Endothelial cell of umbilical vein (primary cell): ENCODE results near the gene SLC22A7. TPM values are rescaled to one million over a fixed set of nuclear protein-coding genes. Genes with fewer than 3 reads are reported as not detected.

Source experiments
- BruUV-seq: library from RNA; stranded (reverse); fragments of 400-500 nt; replicated peaks from 2 replicates; lab custom pipeline; 2021; lab: Mats Ljungman, UMichigan
- CTCF ChIA-PET: fragments of 300-600, 350-600 bp; sonication (Branson Sonifier 250); formaldehyde crosslinking; loops from one replicate; lab custom pipeline; 2021; ENCODE audit warnings: antibody characterized with exemption, inconsistent platforms; lab: Charles Lee
- POLR2A ChIA-PET: fragments of 300-600, 350-600 bp; sonication (Branson Sonifier 250); formaldehyde crosslinking; loops from one replicate; lab custom pipeline; 2021; ENCODE audit warnings: antibody characterized with exemption, inconsistent platforms; lab: Charles Lee
- DNase-seq: peaks from one replicate; pipeline ENCODE4 v3.0.0-alpha.2; 2011; ENCODE audit warnings: low read depth, low spot score
- FAIRE-seq: peaks from 2 replicates; lab custom pipeline; 2011; peaks lifted over from hg19 to GRCh38; lab: Jason Lieb, UNC
- H2AFZ ChIP-seq: 2 replicates; pipeline ENCODE4 v1.6.0; 2012; ENCODE audit warnings: low read depth, low read length, control low read depth, inconsistent platforms
- H3K27ac ChIP-seq: 2 replicates; pipeline ENCODE4 v1.5.1; 2011; ENCODE audit warnings: low read depth, mild to moderate bottlenecking, control low read depth, low read length, moderate library complexity; ENCODE audit not compliant: insufficient read depth
- H3K27me3 ChIP-seq, 2 experiments: 2 replicates each; pipeline versions ENCODE4 v1.6.0 to v1.6.1; 2011; ENCODE audit warnings: low read length in 2 of 2, mixed read lengths in 1 of 2; ENCODE audit not compliant: control insufficient read depth in 2 of 2, insufficient read depth in 2 of 2
- H3K36me3 ChIP-seq, 2 experiments: 2 replicates in 1 of 2; 3 replicates in 1 of 2; pipeline ENCODE4 v1.5.1; 2011; ENCODE audit warnings: low read length in 2 of 2, mild to moderate bottlenecking in 1 of 2, moderate library complexity in 1 of 2; ENCODE audit not compliant: control insufficient read depth in 2 of 2, insufficient read depth in 2 of 2; ENCODE audit errors: extremely low read depth in 1 of 2
- H3K4me1 ChIP-seq: 3 replicates; pipeline ENCODE4 v1.5.1; 2011; ENCODE audit warnings: mild to moderate bottlenecking, low read length; ENCODE audit not compliant: control insufficient read depth, insufficient read depth; ENCODE audit errors: extremely low read depth
- H3K4me2 ChIP-seq: 2 replicates; pipeline ENCODE4 v1.6.1; 2011; ENCODE audit warnings: low read length, control low read depth, mixed read lengths; ENCODE audit not compliant: insufficient read depth
- H3K4me3 ChIP-seq, 3 experiments: fragments of 200-600 bp in 1 of 3; sonication (generic), shearing (Covaris generic) in 1 of 3; replicated peaks in 1 of 3; 2 replicates each; pipeline ENCODE4 v1.5.1; 2011 to 2016; ENCODE audit warnings: control low read depth in 3 of 3, low read length in 3 of 3, mild to moderate bottlenecking in 2 of 3, inconsistent platforms in 1 of 3, low read depth in 1 of 3, moderate library complexity in 1 of 3; ENCODE audit not compliant: insufficient read depth in 1 of 3
- H3K79me2 ChIP-seq: 2 replicates; pipeline ENCODE4 v1.6.0; 2012; ENCODE audit warnings: low read length, inconsistent platforms; ENCODE audit not compliant: control insufficient read depth, insufficient read depth
- H3K9ac ChIP-seq: replicated peaks from 2 replicates; pipeline ENCODE3; 2011; ENCODE audit warnings: low read length, control low read depth; ENCODE audit not compliant: insufficient read depth; ENCODE audit errors: extremely low read depth
- H3K9me1 ChIP-seq: replicated peaks from 3 replicates; pipeline ENCODE4 v1.6.0; 2011; ENCODE audit warnings: mild to moderate bottlenecking, low read length; ENCODE audit not compliant: control insufficient read depth, insufficient read depth; ENCODE audit errors: extremely low read depth
- H3K9me3 ChIP-seq: replicated peaks from 2 replicates; pipeline ENCODE4 v1.5.1; 2012; ENCODE audit warnings: low read length, inconsistent platforms; ENCODE audit not compliant: control insufficient read depth, insufficient read depth
- H4K20me1 ChIP-seq: replicated peaks from 2 replicates; pipeline ENCODE3; 2011; ENCODE audit warnings: mild to moderate bottlenecking, low read length; ENCODE audit not compliant: control insufficient read depth, insufficient read depth; ENCODE audit errors: extremely low read depth
- CTCF ChIP-seq, 2 donors: IDR thresholded peaks; 1 replicate in 1 of 2; 2 replicates in 1 of 2; pipeline ENCODE4 v1.5.1; 2011; ENCODE audit warnings: low read length in 2 of 2, mild to moderate bottlenecking in 2 of 2, moderate library complexity in 2 of 2, control low read depth in 1 of 2, inconsistent platforms in 1 of 2, low read depth in 1 of 2; ENCODE audit not compliant: insufficient read depth in 1 of 2; ENCODE audit errors: extremely low read depth in 1 of 2
- EZH2 ChIP-seq: IDR thresholded peaks from 2 replicates; pipeline ENCODE4 v1.6.1; 2012; ENCODE audit warnings: borderline replicate concordance, low read depth, mild to moderate bottlenecking, moderate library complexity, low read length, inconsistent platforms; ENCODE audit not compliant: severe bottlenecking
- FOS ChIP-seq: IDR thresholded peaks from 2 replicates; pipeline ENCODE4 v1.6.1; 2011; ENCODE audit warnings: mild to moderate bottlenecking, low read length, moderate library complexity, borderline replicate concordance; ENCODE audit not compliant: insufficient read depth
- GATA2 ChIP-seq: IDR thresholded peaks from 2 replicates; pipeline ENCODE4 v1.7.0; 2011; ENCODE audit warnings: low read depth, mild to moderate bottlenecking, moderate library complexity, mixed read lengths, low read length; ENCODE audit not compliant: insufficient read length, insufficient read depth
- JUN ChIP-seq: IDR thresholded peaks from 2 replicates; pipeline ENCODE4 v1.6.1; 2011; ENCODE audit warnings: borderline replicate concordance, low read depth; ENCODE audit not compliant: insufficient read length, insufficient read depth
- MAX ChIP-seq: IDR thresholded peaks from 2 replicates; pipeline ENCODE4 v1.6.1; 2011; ENCODE audit not compliant: insufficient read depth, insufficient read length
- MYC ChIP-seq: IDR thresholded peaks from one replicate; pipeline ENCODE4 v1.6.1; 2011; ENCODE audit warnings: mild to moderate bottlenecking, low read depth, low read length
- POLR2A ChIP-seq: IDR thresholded peaks from 2 replicates; pipeline ENCODE4 v1.6.1; 2012; ENCODE audit warnings: low read depth, mild to moderate bottlenecking, control low read depth, low read length
- POLR2AphosphoS5 ChIP-seq: IDR thresholded peaks from 2 replicates; pipeline ENCODE4 v1.6.1; 2012; ENCODE audit warnings: low read depth, mild to moderate bottlenecking, control low read depth, low read length, moderate library complexity; ENCODE audit not compliant: insufficient read depth
- dilution Hi-C: fragments of 300-500 bp; cut with MboI; formaldehyde crosslinking; loops from one replicate; pipeline ENCODE4 v1.15.0; 2019; ENCODE audit warnings: low sequenced_read_pairs; ENCODE audit not compliant: extremely low pct_ligation_motif_present
- intact Hi-C: fragments of 100-400 bp; cut with micrococcal nuclease; formaldehyde crosslinking; loops from one replicate; pipeline ENCODE4 v1.10.0; 2022
- polyA plus RNA-seq, 4 experiments: library from polyadenylated mRNA; depleted of rRNA in 3 of 4; stranded (reverse) in 3 of 4; unstranded in 1 of 4; fragments of >200 nt; gene quantifications; 2 replicates each; pipeline versions ENCODE4 v1.2.1 to v1.2.3, GENCODE V29; 2011 to 2012; ENCODE audit warnings: missing spikeins in 1 of 4
- total RNA-seq: library from RNA; stranded (reverse); gene quantifications from 2 replicates; pipeline ENCODE4 v1.2.3, GENCODE V29; 2021

The SLC22A7 gene
- total and polyA plus RNA-seq, 2 donors (not counting 3 experiments of a cell fraction or from before 2014, with no cell fraction given): not detected

GRCh38 chr6:43282636-43283513 is 15.2 kb upstream of the SLC22A7 start:
- no peak overlapping the region for H3K4me2 ChIP-seq
- H3K36me3 ChIP-seq: no peaks in the 10 kb centered on the region
- BruUV-seq: no TSS peak
- no peaks in the 10 kb centered on the region for H4K20me1 ChIP-seq
- no peak for FAIRE-seq
- H3K9me1 ChIP-seq: no peaks in the 10 kb centered on the region
- dilution Hi-C loops: no loop called here
- H3K4me1 ChIP-seq: no peaks in the 10 kb centered on the region
- ChIA-PET CTCF (interaction anchor here (1.5 to 2.0 kb wide), 2 partner anchors 14 to 54 kb away, joined by 4 to 5 read pairs; partner anchors contain the start of genes DNPH1 and SLC22A7), POLR2A (no interaction called here)
- H3K27ac ChIP-seq: no peak overlapping the region
- no peak overlapping the region for H3K4me3 ChIP-seq
- H3K9me3 ChIP-seq: no peaks in the 10 kb centered on the region
- TF ChIP-seq CTCF (IDR thresholded peaks at IDR 0.05; ENCODE audit: extremely low read depth in 1 of 2, insufficient read depth in 1 of 2, low read depth in 1 of 2, low read length in 2 of 2): no peak
- TF ChIP-seq EZH2: no peak
- no peak for TF ChIP-seq POLR2A
- TF ChIP-seq MYC: no peak
- TF ChIP-seq POLR2AphosphoS5: no peak
- no peak for TF ChIP-seq JUN
- TF ChIP-seq MAX: no peak
- no peak for TF ChIP-seq FOS
- TF ChIP-seq GATA2: no peak
- H2AFZ ChIP-seq: no peak overlapping the region
- H3K9ac ChIP-seq: no peak overlapping the region
- H3K27me3 ChIP-seq: peaks cover 10 to 20% of the 10 kb centered on the region in 2 experiments
- no peak for DNase-seq
- intact Hi-C loops: no loop called here
- no peaks in the 10 kb centered on the region for H3K79me2 ChIP-seq
